Thyroid gland (tissue), 4 donors: ENCODE measurements around the gene CBX1. TPM values are rescaled to one million over a fixed set of nuclear protein-coding genes. Genes with fewer than 3 reads are reported as not detected.

Source experiments
- DNase-seq, 2 donors: peaks; one replicate each; pipeline ENCODE4 v3.0.0-alpha.2; 2019
- H3K27ac ChIP-seq, 3 donors: fragments of 200-600 bp; sonication (generic); 1 replicate in 2 of 3; 2 replicates in 1 of 3; pipeline ENCODE4 v1.5.1; 2016 to 2019; ENCODE audit warnings: mild to moderate bottlenecking in 1 of 3, moderate library complexity in 1 of 3
- H3K27me3 ChIP-seq: fragments of 200-600 bp; sonication (generic); one replicate; pipeline ENCODE4 v1.5.1; 2019
- H3K36me3 ChIP-seq, 2 donors: fragments of 200-600 bp; sonication (generic); one replicate each; pipeline ENCODE4 v1.5.1; 2016 to 2019
- H3K4me1 ChIP-seq, 2 donors: fragments of 200-600 bp; sonication (generic); one replicate each; pipeline ENCODE4 v1.5.1; 2017 to 2019
- H3K4me3 ChIP-seq, 3 donors: fragments of 200-600 bp; sonication (generic); replicated peaks in 1 of 3; 1 replicate in 2 of 3; 2 replicates in 1 of 3; pipeline ENCODE4 v1.5.1; 2016; ENCODE audit warnings: mild to moderate bottlenecking in 1 of 3
- H3K9me3 ChIP-seq: fragments of 200-600 bp; sonication (generic); one replicate; pipeline ENCODE4 v1.5.1; 2017
- POLR2A ChIP-seq, 2 donors: fragments of 450-650 bp; IDR thresholded peaks; one replicate each; pipeline ENCODE4 v1.6.1; 2017; ENCODE audit warnings: antibody characterized with exemption in 2 of 2, mild to moderate bottlenecking in 2 of 2, moderate library complexity in 1 of 2
- WGBS, 2 donors: methylation state at CpG; one replicate each; pipeline ENCODE4 v1.1.5; 2017; 5-methylcytosine and 5-hydroxymethylcytosine counted together
- intact Hi-C: fragments of 100-400 bp; cut with DNase I; formaldehyde crosslinking; loops from one replicate; pipeline ENCODE4 v1.15.1; 2023
- total RNA-seq, 4 donors: library from RNA; depleted of rRNA; stranded (reverse); fragments of >200 nt; gene quantifications; one replicate each; pipeline ENCODE4 v1.2.3, GENCODE V29; 2016
- TF ChIP-seq, protein P1 (sequence below), 6 experiments: fragments of 200-600 bp in 3 of 6; fragments of 450-650 bp in 3 of 6; sonication (generic) in 3 of 6; IDR thresholded peaks; one replicate each; pipeline ENCODE4 v1.5.1; 2016 to 2019; ENCODE audit warnings: antibody characterized with exemption in 6 of 6, mild to moderate bottlenecking in 2 of 6, inconsistent platforms in 1 of 6, moderate library complexity in 1 of 6

Gene CBX1
- total RNA-seq, 4 donors from 2014 or later, result 33.0 to 49.1 (median 38.2) TPM

DNA sequence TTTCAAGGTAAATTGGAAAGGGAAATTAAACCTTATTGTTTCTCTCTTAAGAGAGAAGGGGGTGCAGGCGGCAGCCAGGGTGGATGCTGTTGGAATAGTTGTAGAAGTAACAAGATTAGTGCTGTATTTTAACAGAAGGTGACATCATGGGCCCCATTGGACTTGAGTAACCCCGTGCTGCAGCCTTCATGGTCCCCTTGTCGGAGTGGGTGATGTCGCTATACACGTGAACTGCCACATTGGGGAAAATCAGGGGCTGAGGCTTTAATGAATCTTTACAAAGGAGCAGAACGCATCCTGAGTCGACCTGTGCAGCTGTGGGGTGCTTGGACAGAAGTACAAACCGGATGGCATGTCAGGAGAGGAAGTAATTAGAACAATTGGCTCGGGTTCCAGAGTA lies 9.5 kb upstream of the CBX1 start:
- no peak overlapping the region for H3K4me3 ChIP-seq
- DNase-seq, result no peak
- intact Hi-C loops, result no loop called here
- H3K27ac ChIP-seq, result no peak overlapping the region
- 63 to 72% methylated on average over 9 of the region's 9 CpGs for WGBS, 2 donors
- H3K4me1 ChIP-seq, result peaks cover 16 to 30% of the 10 kb centered on the region in 2 donors
- TF ChIP-seq POLR2A (IDR thresholded peaks at IDR 0.05), result no peak
- TF ChIP-seq, protein P1, sequence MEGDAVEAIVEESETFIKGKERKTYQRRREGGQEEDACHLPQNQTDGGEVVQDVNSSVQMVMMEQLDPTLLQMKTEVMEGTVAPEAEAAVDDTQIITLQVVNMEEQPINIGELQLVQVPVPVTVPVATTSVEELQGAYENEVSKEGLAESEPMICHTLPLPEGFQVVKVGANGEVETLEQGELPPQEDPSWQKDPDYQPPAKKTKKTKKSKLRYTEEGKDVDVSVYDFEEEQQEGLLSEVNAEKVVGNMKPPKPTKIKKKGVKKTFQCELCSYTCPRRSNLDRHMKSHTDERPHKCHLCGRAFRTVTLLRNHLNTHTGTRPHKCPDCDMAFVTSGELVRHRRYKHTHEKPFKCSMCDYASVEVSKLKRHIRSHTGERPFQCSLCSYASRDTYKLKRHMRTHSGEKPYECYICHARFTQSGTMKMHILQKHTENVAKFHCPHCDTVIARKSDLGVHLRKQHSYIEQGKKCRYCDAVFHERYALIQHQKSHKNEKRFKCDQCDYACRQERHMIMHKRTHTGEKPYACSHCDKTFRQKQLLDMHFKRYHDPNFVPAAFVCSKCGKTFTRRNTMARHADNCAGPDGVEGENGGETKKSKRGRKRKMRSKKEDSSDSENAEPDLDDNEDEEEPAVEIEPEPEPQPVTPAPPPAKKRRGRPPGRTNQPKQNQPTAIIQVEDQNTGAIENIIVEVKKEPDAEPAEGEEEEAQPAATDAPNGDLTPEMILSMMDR (IDR thresholded peaks at IDR 0.05), result no peak
- no peaks in the 10 kb centered on the region for H3K9me3 ChIP-seq
- H3K36me3 ChIP-seq, result peaks cover 3 to 7% of the 10 kb centered on the region in 2 donors
- H3K27me3 ChIP-seq, result no peaks in the 10 kb centered on the region

DNA sequence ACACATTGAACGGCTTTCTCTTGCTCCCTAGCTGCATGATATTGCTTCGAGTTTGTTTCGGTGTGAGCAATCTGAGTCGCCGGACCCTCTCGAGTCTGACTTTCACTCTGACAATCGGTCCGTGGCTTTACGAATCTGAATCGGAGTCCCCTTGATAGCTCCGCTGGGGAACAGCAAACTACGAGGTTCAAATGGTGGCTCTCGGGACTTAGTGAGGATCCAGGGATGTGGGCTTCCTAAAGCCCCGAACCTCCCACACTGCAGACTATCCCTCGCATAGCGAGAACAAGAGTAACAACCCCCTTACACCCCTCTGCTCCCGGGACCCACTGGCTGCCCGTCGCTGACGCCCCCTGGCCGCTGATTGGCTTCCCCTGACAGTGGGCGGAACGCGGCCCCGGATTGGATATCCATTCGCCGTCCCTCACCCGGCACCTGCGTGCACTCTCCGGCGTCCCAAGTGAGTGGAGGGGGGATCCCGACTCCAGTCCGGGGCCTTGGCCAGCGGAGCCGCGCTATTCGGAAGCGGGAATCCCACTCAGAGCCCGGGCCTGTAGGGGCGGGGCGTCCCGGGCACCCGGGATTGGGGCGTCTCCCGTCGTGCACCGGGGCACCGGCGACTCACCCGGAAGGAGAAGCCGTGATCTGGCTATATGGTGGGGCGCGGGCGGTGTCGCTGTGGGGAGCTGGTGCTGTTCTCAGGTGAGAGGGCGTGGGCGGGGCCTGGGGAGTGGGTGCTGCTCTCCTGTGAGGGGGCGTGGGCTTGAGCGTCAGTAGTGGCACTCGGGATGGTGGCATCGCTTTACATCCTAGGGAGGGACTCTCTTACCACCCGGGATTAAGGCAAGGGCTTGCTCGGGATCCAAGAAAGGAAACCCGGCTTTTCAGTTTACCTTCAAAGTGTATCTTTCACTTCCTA lies 6.1 kb upstream of the CBX1 start, which contains the start of gene SNX11:
SNX11 (plus strand) TSS at position 630 of the 919 bp plus-strand sequence. CDS start 4,278 bp downstream, outside the sequence.
- Histone ChIP-seq H3K4me3 (peak within 1 kb of the TSS; percentile 65 to 78 (median 75)), H3K4me1 (peaks cover 16 to 30% of the 10 kb centered on the region in 2 donors), H3K36me3 (no peaks in the 10 kb centered on the region), H3K9me3 (no peaks in the 10 kb centered on the region), H3K27ac (peak within 1 kb of the TSS; percentile 73 to 98 (median 83)), H3K27me3 (no peaks in the 10 kb centered on the region)
- WGBS, 2 donors, result 0 to 1% methylated on average over 14 to 36 of the region's 64 CpGs
- peak; percentile 94 to 96 for DNase-seq
- TF ChIP-seq POLR2A (IDR thresholded peaks at IDR 0.05), result peak in 1 of 2 donors; percentile 75
- TF ChIP-seq, protein P1 (IDR thresholded peaks at IDR 0.05), result peak in 1 of 6 experiments; percentile 13
- intact Hi-C loops, result no loop called here

DNA sequence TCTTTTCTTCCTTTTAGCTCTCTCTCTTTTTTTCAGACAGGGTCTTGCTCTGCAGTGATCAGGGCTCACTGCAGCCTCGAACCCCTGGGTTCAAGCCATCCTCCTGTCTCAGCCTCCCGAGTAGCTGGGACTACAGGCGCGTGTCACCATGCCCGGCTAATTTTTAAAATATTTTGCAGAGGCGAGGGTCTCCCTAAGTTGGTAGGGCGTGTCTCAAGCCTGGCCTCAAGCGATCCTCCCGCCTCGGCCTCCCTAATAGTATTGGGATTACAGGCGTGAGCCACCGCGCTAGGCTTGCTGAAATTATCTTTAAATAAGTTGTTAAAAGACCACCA lies 5.5 kb upstream of the CBX1 start:
- H3K27ac ChIP-seq, result peak overlapping the region; percentile 73 to 98 (median 83)
- DNase-seq, result no peak
- intact Hi-C loops, result no loop called here
- H3K9me3 ChIP-seq, result no peaks in the 10 kb centered on the region
- WGBS, 2 donors, result 49 to 58% methylated on average over 13 of the region's 13 CpGs
- H3K4me3 ChIP-seq, result peak overlapping the region; percentile 65 to 78 (median 75)
- TF ChIP-seq POLR2A (IDR thresholded peaks at IDR 0.05), result no peak
- TF ChIP-seq, protein P1 (IDR thresholded peaks at IDR 0.05), result no peak
- H3K4me1 ChIP-seq, result peaks cover 16 to 30% of the 10 kb centered on the region in 2 donors
- no peaks in the 10 kb centered on the region for H3K27me3 ChIP-seq
- no peaks in the 10 kb centered on the region for H3K36me3 ChIP-seq

DNA sequence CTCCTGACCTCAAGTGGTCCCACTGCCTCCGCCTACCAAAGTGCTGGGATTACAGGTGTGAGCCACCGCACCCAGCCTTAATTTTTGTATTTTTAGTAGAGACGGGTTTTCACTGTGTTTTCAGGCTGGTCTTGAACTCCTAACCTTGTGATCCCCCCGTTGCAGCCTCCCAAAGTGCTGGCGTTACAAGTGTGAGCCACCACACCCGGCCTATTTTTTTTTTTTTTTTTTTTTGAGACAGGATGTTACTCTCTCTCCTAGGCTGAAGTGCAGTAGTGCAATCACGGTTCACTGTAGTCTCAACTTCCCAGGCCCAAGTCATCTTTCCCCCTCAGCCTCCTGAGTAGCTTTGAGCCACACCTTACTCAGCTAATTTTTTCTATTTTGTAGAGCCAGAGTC lies 3.2 kb upstream of the CBX1 start:
- WGBS, 2 donors, result 90% methylated on average over 7 of the region's 7 CpGs
- H3K36me3 ChIP-seq, result no peaks in the 10 kb centered on the region
- H3K27me3 ChIP-seq, result no peaks in the 10 kb centered on the region
- no peaks in the 10 kb centered on the region for H3K9me3 ChIP-seq
- no peak overlapping the region for H3K4me3 ChIP-seq
- peaks cover 14 to 18% of the 10 kb centered on the region in 2 donors for H3K4me1 ChIP-seq
- TF ChIP-seq, protein P1 (IDR thresholded peaks at IDR 0.05), result no peak
- no peak for TF ChIP-seq POLR2A (IDR thresholded peaks at IDR 0.05)
- intact Hi-C loops, result no loop called here
- DNase-seq, result no peak
- H3K27ac ChIP-seq, result no peak overlapping the region
